COR-L47 (cell line): Measurements from ENCODE around the gene FGF5.
A peak's percentile ranks its signal among the peaks of the same experiment; 100 is the strongest.
"Not testable (repeated sequence)": the region's sequence is repeated elsewhere in the genome, so short reads cannot be mapped to it uniquely, and the experiment has no call there.

Experiments
- DNase-seq: peaks from one replicate; lab custom pipeline; 2025; lab: John Stamatoyannopoulos, UW

The FGF5 gene, protein sequence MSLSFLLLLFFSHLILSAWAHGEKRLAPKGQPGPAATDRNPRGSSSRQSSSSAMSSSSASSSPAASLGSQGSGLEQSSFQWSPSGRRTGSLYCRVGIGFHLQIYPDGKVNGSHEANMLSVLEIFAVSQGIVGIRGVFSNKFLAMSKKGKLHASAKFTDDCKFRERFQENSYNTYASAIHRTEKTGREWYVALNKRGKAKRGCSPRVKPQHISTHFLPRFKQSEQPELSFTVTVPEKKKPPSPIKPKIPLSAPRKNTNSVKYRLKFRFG

GRCh38 chr4:80266253-80266901, at the start of gene FGF5:
Gene FGF5, plus strand, starts transcription at chr4:80266664. Its CDS starts 161 bp downstream, at chr4:80266825.
- peak; percentile 93 for DNase-seq

DNA sequence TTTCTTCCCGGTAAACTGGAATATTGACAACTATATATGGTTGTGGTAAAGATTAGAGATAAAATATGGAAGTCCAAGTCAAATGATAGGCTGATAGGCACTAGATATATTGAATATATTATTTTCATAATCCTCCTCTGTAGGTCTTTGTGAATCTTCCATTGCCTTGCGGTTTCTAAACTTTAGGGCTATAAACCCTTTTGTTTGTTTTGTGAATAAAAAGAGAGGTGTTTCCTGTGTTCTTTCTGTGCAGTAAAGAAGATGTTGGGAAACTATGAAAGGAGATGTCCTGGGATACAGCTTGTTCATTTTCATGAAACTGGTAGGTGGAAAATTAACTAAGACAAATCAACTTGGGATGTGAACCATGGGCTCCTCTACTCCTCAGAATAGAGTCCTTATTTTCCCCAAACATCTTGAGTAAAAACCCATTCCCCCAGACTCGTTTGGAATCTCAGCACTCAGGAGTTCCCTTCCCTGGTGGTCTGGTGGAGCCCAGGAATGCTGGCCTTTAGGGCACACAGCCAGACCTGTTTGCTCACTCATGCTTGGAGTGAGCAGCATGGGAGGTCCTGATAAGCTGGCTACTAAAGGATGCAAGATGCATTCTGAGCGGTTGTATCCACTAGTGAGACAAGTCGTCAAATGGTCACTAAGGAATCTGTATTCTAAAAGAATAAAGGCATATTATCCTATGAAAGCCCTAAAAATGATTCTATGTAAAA, 47.0 kb upstream of the FGF5 start:
- DNase-seq, result no peak

DNA sequence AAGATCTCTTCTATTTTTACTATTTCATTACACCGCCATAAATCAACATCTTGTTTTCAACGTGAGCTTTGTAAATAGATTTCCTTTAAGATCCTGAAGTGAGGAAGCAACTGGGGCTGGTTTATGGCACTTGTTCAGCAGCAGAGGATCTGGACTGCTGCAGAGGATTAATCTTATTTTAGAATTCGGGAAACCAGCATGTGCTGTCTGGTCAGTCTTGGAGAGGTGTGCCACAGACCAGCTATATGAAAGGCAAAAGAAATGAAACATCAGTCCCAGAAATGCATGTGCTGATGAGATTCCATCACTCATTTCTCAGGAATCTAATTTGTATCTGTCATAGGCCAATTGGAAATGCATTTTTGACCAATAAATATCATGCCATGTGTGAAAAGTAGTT, 45.8 kb upstream of the FGF5 start:
- DNase-seq, result no peak

DNA sequence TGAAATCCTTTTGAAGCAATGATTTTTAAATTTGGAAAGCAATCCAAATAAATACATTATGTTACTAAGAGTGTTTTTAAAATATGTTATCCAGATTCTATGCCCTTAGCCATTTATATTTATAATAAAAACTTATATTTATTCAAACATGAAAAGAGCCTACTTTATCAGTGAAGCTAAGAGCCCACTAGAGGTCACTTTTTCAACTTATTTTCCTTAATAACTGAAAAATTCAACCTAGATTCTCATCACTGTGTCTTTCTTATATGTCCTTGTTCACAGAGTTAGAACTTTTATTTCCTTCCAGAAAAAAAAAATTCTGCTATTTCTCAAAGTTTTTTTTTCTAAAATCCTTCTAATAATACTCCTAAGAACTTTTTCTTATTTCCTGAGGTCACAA, 45.3 kb upstream of the FGF5 start:
- peak; percentile 60 for DNase-seq

- no peak for DNase-seq
Measured at GRCh38 chr4:80225595-80225994, 40.9 kb upstream of the FGF5 start.

GRCh38 chr4:80226094-80226493, 40.4 kb upstream of the FGF5 start:
- DNase-seq, result no peak

DNA sequence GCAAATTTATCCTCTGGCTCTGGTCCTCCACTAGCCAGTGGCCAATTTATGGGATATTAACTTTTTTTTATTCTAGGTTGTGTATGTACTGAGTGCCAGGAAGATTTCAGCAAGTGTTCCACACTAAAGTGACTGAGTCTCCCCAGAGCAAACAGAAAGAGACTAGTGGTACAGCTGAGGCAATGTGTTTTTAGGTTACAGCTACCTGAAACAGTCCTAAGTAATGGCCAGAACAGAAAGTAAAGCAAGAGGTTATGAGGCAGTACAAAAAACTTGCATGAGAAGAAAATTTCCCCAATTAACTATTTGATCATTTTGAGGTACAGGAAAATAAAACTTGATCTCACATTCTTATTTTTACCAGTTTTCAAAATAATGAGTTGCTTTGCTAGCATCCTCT, 38.0 kb upstream of the FGF5 start:
- no peak for DNase-seq

GRCh38 chr4:80229128-80229527, 37.3 kb upstream of the FGF5 start:
- DNase-seq, result no peak

DNA sequence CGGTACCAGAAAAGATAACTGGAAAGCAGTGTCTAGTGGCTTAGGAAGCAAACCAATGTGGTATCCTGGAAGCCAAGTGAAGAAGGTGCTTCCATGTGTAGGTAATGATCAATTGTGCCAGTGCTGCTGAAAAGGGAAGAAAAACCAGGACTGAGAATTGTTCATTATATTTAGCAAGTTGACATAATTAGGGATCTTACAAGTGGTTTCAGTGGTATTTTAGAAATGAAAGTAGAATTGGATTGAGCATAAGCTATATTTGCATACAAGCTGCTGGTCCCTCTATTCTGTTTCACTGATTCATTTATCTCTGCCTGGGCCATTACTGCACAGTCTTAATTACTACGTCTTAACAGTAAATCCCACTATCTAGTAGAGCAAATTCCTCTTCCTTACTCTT, 36.9 kb upstream of the FGF5 start:
- DNase-seq, result no peak

DNA sequence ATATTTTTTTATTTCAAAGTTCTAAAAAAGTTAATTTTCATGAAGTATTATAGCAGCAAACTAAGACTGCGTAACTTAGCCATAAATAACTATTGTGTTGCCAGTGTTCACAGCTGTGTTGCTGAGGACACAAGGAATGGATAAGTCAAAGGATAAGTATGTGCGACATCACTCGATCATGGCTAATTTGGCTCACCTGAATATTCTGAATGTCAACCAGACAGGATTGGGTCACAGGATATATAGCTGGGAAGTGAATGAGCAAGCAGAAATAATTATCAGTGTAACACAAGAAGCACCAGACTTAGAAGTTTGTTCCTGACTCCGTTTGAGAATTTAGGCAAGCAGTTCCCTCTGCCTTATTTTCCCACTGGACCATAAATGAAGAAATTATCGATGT, 35.3 kb upstream of the FGF5 start:
- no peak for DNase-seq

DNA sequence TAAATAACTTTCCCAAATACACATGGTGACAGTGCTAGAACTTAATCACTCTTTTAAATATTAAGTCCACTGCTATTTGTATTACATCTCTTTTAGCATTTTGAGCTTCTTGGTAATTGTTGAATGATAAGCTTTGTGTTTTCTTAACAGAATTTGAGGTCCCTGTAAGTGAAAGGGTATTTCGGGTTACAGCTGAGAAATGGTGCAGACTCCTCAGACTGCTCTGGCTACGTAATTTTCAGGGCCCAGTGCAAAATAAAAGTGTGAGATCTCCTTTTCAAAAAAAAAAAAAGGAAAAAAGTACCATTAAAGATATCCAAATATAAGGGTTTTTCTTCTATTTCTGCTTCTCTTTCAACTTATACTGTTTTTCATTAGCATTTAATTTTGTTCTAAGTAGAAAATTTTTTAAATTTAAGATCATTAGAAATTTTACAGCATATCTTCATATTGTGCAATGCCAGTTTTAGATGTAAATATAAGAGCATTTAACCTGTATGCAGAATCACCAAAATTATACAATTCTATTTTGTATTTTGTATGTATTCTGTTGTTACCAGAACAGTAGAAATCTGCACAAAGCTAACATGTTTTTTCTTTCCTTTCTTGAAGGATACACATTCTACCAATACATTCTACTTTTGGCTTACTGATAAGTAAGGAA, 33.6 kb upstream of the FGF5 start:
- DNase-seq, result no peak

- DNase-seq, result no peak
Measured at GRCh38 chr4:80233390-80233789, 33.1 kb upstream of the FGF5 start.

GRCh38 chr4:80235451-80235850, 31.0 kb upstream of the FGF5 start:
- DNase-seq, result no peak

- no peak for DNase-seq
Measured at GRCh38 chr4:80237992-80238391, 28.5 kb upstream of the FGF5 start.

DNA sequence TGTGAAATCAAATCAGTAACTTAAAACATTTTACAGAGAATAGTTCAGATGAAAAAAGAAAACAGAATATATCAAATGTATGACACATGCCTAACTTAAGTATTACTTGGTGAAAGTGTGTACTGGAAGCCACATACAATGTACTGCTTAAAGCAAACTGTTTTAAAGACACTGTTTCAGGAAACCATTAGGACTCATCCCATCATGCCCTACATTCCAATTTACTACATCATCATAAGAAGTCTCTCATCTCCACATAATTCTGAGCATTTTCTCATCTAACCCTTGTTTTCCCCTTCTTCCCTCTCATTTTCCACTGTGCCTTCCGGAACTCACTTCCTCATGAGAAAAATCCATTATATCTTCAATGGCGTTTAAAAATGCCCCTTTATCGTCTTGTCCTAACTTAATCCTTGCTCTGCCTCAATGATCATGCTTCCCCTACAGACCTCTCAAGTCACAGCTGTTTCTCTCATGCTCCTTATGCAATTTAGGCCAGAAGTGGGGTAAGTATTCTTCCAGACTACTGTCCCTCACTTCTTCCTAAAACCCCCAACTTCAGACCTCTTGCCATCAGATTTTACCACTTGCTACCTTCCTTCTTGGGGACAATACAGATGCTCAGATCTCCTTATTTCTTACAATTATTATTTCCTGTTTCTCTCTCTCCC, 26.8 kb upstream of the FGF5 start:
- no peak for DNase-seq

GRCh38 chr4:80240976-80241375, 25.5 kb upstream of the FGF5 start:
- no peak for DNase-seq

DNA sequence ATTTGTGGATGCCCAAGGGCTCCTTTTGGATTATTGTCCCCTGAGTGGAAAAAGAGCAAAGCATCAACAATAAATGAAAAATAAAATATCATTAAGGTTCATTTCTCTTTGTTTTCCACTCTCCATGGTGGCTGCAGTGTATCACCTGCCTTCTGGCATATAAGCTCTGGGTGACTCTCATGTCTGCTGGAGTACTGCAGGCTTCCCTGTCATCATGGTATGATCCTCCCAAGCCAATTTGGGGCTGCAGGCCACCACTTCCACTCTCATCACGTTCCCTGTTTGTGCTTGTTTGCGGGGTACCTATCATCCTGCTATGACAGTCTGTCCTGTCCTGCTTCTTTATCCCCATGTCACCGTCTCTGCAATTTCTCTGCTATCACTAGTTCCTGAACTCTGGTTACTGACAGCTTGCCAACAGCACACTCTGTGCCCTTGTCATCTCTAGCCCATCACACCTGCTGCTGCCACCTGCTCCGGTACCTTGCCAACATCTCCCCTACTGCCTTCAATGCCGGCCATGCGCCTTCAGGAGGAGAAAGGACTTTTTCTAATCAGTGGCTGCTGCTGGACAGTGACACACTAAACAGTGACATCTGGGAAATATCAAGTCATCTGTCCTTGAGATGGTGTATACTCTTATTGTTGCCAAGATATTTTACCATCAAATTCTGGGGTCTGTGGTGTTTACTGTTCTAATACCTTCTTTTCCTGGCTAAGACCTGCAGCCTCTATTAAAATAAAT, 23.0 kb upstream of the FGF5 start:
- DNase-seq, result peak; percentile 87

- DNase-seq, result not testable (repeated sequence)
Measured at GRCh38 chr4:80247484-80247883, 19.0 kb upstream of the FGF5 start.

DNA sequence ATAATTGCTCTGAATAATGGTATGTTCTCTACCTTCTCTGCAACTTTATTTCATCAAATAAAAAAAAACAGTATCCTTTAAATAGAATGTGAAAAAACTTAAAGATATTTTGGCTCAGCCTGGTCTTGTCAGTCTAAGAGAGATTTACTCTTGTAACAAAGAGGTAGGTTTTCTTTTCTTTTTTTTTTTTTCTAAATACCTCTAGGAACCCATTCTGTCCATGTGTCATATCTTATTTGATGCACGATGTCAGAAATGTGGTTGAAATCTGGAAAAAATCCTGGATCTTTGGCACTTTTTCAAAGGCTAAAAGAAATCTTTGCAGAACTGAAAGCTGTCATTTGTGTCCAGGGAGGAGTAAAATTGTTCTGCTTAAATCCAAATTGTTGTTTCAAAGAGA, 17.3 kb upstream of the FGF5 start:
- no peak for DNase-seq

GRCh38 chr4:80252427-80252826, 14.0 kb upstream of the FGF5 start:
- DNase-seq, result no peak

- DNase-seq, result no peak
Measured at GRCh38 chr4:80252953-80253352, 13.5 kb upstream of the FGF5 start.
